Endothelial cell of umbilical vein (primary cell): ENCODE measurements around the gene SFXN2. TPM values are rescaled to one million over a fixed set of nuclear protein-coding genes. Genes with fewer than 3 reads are reported as not detected.

Experiments
- BruUV-seq: library from RNA; stranded (reverse); fragments of 400-500 nt; replicated peaks from 2 replicates; lab custom pipeline; 2021; lab: Mats Ljungman, UMichigan
- CTCF ChIA-PET: fragments of 300-600, 350-600 bp; sonication (Branson Sonifier 250); formaldehyde crosslinking; loops from one replicate; lab custom pipeline; 2021; ENCODE audit warnings: antibody characterized with exemption, inconsistent platforms; lab: Charles Lee
- POLR2A ChIA-PET: fragments of 300-600, 350-600 bp; sonication (Branson Sonifier 250); formaldehyde crosslinking; loops from one replicate; lab custom pipeline; 2021; ENCODE audit warnings: antibody characterized with exemption, inconsistent platforms; lab: Charles Lee
- DNase-seq: peaks from one replicate; pipeline ENCODE4 v3.0.0-alpha.2; 2011; ENCODE audit warnings: low read depth, low spot score
- FAIRE-seq: peaks from 2 replicates; lab custom pipeline; 2011; peaks lifted over from hg19 to GRCh38; lab: Jason Lieb, UNC
- H2AFZ ChIP-seq: 2 replicates; pipeline ENCODE4 v1.6.0; 2012; ENCODE audit warnings: low read depth, low read length, control low read depth, inconsistent platforms
- H3K27ac ChIP-seq: 2 replicates; pipeline ENCODE4 v1.5.1; 2011; ENCODE audit warnings: low read depth, mild to moderate bottlenecking, control low read depth, low read length, moderate library complexity; ENCODE audit not compliant: insufficient read depth
- H3K27me3 ChIP-seq, 2 experiments: 2 replicates each; pipeline versions ENCODE4 v1.6.0 to v1.6.1; 2011; ENCODE audit warnings: low read length in 2 of 2, mixed read lengths in 1 of 2; ENCODE audit not compliant: control insufficient read depth in 2 of 2, insufficient read depth in 2 of 2
- H3K36me3 ChIP-seq, 2 experiments: 2 replicates in 1 of 2; 3 replicates in 1 of 2; pipeline ENCODE4 v1.5.1; 2011; ENCODE audit warnings: low read length in 2 of 2, mild to moderate bottlenecking in 1 of 2, moderate library complexity in 1 of 2; ENCODE audit not compliant: control insufficient read depth in 2 of 2, insufficient read depth in 2 of 2; ENCODE audit errors: extremely low read depth in 1 of 2
- H3K4me1 ChIP-seq: 3 replicates; pipeline ENCODE4 v1.5.1; 2011; ENCODE audit warnings: mild to moderate bottlenecking, low read length; ENCODE audit not compliant: control insufficient read depth, insufficient read depth; ENCODE audit errors: extremely low read depth
- H3K4me2 ChIP-seq: 2 replicates; pipeline ENCODE4 v1.6.1; 2011; ENCODE audit warnings: low read length, control low read depth, mixed read lengths; ENCODE audit not compliant: insufficient read depth
- H3K4me3 ChIP-seq, 3 experiments: fragments of 200-600 bp in 1 of 3; sonication (generic), shearing (Covaris generic) in 1 of 3; replicated peaks in 1 of 3; 2 replicates each; pipeline ENCODE4 v1.5.1; 2011 to 2016; ENCODE audit warnings: control low read depth in 3 of 3, low read length in 3 of 3, mild to moderate bottlenecking in 2 of 3, inconsistent platforms in 1 of 3, low read depth in 1 of 3, moderate library complexity in 1 of 3; ENCODE audit not compliant: insufficient read depth in 1 of 3
- H3K79me2 ChIP-seq: 2 replicates; pipeline ENCODE4 v1.6.0; 2012; ENCODE audit warnings: low read length, inconsistent platforms; ENCODE audit not compliant: control insufficient read depth, insufficient read depth
- H3K9ac ChIP-seq: replicated peaks from 2 replicates; pipeline ENCODE3; 2011; ENCODE audit warnings: low read length, control low read depth; ENCODE audit not compliant: insufficient read depth; ENCODE audit errors: extremely low read depth
- H3K9me1 ChIP-seq: replicated peaks from 3 replicates; pipeline ENCODE4 v1.6.0; 2011; ENCODE audit warnings: mild to moderate bottlenecking, low read length; ENCODE audit not compliant: control insufficient read depth, insufficient read depth; ENCODE audit errors: extremely low read depth
- H3K9me3 ChIP-seq: replicated peaks from 2 replicates; pipeline ENCODE4 v1.5.1; 2012; ENCODE audit warnings: low read length, inconsistent platforms; ENCODE audit not compliant: control insufficient read depth, insufficient read depth
- H4K20me1 ChIP-seq: replicated peaks from 2 replicates; pipeline ENCODE3; 2011; ENCODE audit warnings: mild to moderate bottlenecking, low read length; ENCODE audit not compliant: control insufficient read depth, insufficient read depth; ENCODE audit errors: extremely low read depth
- CTCF ChIP-seq, 2 donors: IDR thresholded peaks; 1 replicate in 1 of 2; 2 replicates in 1 of 2; pipeline ENCODE4 v1.5.1; 2011; ENCODE audit warnings: low read length in 2 of 2, mild to moderate bottlenecking in 2 of 2, moderate library complexity in 2 of 2, control low read depth in 1 of 2, inconsistent platforms in 1 of 2, low read depth in 1 of 2; ENCODE audit not compliant: insufficient read depth in 1 of 2; ENCODE audit errors: extremely low read depth in 1 of 2
- EZH2 ChIP-seq: IDR thresholded peaks from 2 replicates; pipeline ENCODE4 v1.6.1; 2012; ENCODE audit warnings: borderline replicate concordance, low read depth, mild to moderate bottlenecking, moderate library complexity, low read length, inconsistent platforms; ENCODE audit not compliant: severe bottlenecking
- FOS ChIP-seq: IDR thresholded peaks from 2 replicates; pipeline ENCODE4 v1.6.1; 2011; ENCODE audit warnings: mild to moderate bottlenecking, low read length, moderate library complexity, borderline replicate concordance; ENCODE audit not compliant: insufficient read depth
- GATA2 ChIP-seq: IDR thresholded peaks from 2 replicates; pipeline ENCODE4 v1.7.0; 2011; ENCODE audit warnings: low read depth, mild to moderate bottlenecking, moderate library complexity, mixed read lengths, low read length; ENCODE audit not compliant: insufficient read length, insufficient read depth
- JUN ChIP-seq: IDR thresholded peaks from 2 replicates; pipeline ENCODE4 v1.6.1; 2011; ENCODE audit warnings: borderline replicate concordance, low read depth; ENCODE audit not compliant: insufficient read length, insufficient read depth
- MAX ChIP-seq: IDR thresholded peaks from 2 replicates; pipeline ENCODE4 v1.6.1; 2011; ENCODE audit not compliant: insufficient read depth, insufficient read length
- MYC ChIP-seq: IDR thresholded peaks from one replicate; pipeline ENCODE4 v1.6.1; 2011; ENCODE audit warnings: mild to moderate bottlenecking, low read depth, low read length
- POLR2A ChIP-seq: IDR thresholded peaks from 2 replicates; pipeline ENCODE4 v1.6.1; 2012; ENCODE audit warnings: low read depth, mild to moderate bottlenecking, control low read depth, low read length
- POLR2AphosphoS5 ChIP-seq: IDR thresholded peaks from 2 replicates; pipeline ENCODE4 v1.6.1; 2012; ENCODE audit warnings: low read depth, mild to moderate bottlenecking, control low read depth, low read length, moderate library complexity; ENCODE audit not compliant: insufficient read depth
- dilution Hi-C: fragments of 300-500 bp; cut with MboI; formaldehyde crosslinking; loops from one replicate; pipeline ENCODE4 v1.15.0; 2019; ENCODE audit warnings: low sequenced_read_pairs; ENCODE audit not compliant: extremely low pct_ligation_motif_present
- intact Hi-C: fragments of 100-400 bp; cut with micrococcal nuclease; formaldehyde crosslinking; loops from one replicate; pipeline ENCODE4 v1.10.0; 2022
- polyA plus RNA-seq, 4 experiments: library from polyadenylated mRNA; depleted of rRNA in 3 of 4; stranded (reverse) in 3 of 4; unstranded in 1 of 4; fragments of >200 nt; gene quantifications; 2 replicates each; pipeline versions ENCODE4 v1.2.1 to v1.2.3, GENCODE V29; 2011 to 2012; ENCODE audit warnings: missing spikeins in 1 of 4
- total RNA-seq: library from RNA; stranded (reverse); gene quantifications from 2 replicates; pipeline ENCODE4 v1.2.3, GENCODE V29; 2021

Gene SFXN2
- total and polyA plus RNA-seq, 2 donors (not counting 3 experiments of a cell fraction or from before 2014, with no cell fraction given): 9.8 to 17.0 TPM

DNA sequence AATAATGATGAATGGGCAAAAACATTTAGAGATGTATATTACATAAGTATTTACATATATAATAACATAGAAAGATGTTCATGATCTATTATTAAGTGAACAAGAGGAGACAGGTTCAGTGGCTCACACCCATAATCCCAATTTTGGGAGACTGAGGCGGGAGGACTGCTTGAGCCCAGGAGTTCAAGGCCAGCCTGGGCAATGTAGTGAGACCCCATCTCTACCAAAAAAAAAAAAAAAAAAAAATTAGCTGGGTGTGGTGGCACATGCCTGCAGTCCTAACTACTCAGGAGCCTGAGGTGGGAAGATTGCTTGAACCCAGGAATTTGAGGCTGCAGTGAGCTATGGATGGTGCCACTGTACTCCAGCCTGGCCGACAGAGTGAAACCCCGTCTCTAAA lies 12.6 kb upstream of the SFXN2 start:
- Histone ChIP-seq H2AFZ (no peak overlapping the region), H3K4me1 (no peaks in the 10 kb centered on the region), H3K36me3 (peaks cover 2 to 3% of the 10 kb centered on the region in 2 experiments), H3K27me3 (no peaks in the 10 kb centered on the region), H3K9ac (no peak overlapping the region), H3K9me3 (no peaks in the 10 kb centered on the region), H3K27ac (no peak overlapping the region), H3K4me2 (no peak overlapping the region), H4K20me1 (no peaks in the 10 kb centered on the region), H3K9me1 (no peaks in the 10 kb centered on the region), H3K79me2 (no peaks in the 10 kb centered on the region), H3K4me3 (no peak overlapping the region)
- no peak for TF ChIP-seq POLR2AphosphoS5
- no peak for TF ChIP-seq POLR2A
- no peak for TF ChIP-seq CTCF (IDR thresholded peaks at IDR 0.05; ENCODE audit: extremely low read depth in 1 of 2, insufficient read depth in 1 of 2, low read depth in 1 of 2, low read length in 2 of 2)
- no peak for TF ChIP-seq GATA2
- no peak for TF ChIP-seq MYC
- no peak for TF ChIP-seq JUN
- no peak for TF ChIP-seq MAX
- TF ChIP-seq FOS: no peak
- TF ChIP-seq EZH2: no peak
- ChIA-PET POLR2A (interaction anchor here (0.6 kb wide), 1 partner anchor 11 kb away, joined by 4 read pairs; no protein-coding TSS in a partner anchor), CTCF (no interaction called here)
- intact Hi-C loops (no loop called here), dilution Hi-C loops (no loop called here)
- no peak for FAIRE-seq
- no TSS peak for BruUV-seq
- no peak for DNase-seq
